Stimulated activated CD8-positive, alpha-beta memory T cell treated with anti-CD3 and anti-CD28 coated beads, Interleukin-12 subunit alpha, Interleukin-12 subunit beta, amount 100 ng/mL, for 24 hours (primary cell): ENCODE results near the gene SARDH.
"Not testable (repeated sequence)": the region's sequence is repeated elsewhere in the genome, so short reads cannot be mapped to it uniquely, and the experiment has no call there.

ENCODE experiments used
- DNase-seq: peaks from one replicate; pipeline ENCODE4 v3.0.0-alpha.2; 2020; ENCODE audit errors: extremely low read depth

The SARDH gene

DNA sequence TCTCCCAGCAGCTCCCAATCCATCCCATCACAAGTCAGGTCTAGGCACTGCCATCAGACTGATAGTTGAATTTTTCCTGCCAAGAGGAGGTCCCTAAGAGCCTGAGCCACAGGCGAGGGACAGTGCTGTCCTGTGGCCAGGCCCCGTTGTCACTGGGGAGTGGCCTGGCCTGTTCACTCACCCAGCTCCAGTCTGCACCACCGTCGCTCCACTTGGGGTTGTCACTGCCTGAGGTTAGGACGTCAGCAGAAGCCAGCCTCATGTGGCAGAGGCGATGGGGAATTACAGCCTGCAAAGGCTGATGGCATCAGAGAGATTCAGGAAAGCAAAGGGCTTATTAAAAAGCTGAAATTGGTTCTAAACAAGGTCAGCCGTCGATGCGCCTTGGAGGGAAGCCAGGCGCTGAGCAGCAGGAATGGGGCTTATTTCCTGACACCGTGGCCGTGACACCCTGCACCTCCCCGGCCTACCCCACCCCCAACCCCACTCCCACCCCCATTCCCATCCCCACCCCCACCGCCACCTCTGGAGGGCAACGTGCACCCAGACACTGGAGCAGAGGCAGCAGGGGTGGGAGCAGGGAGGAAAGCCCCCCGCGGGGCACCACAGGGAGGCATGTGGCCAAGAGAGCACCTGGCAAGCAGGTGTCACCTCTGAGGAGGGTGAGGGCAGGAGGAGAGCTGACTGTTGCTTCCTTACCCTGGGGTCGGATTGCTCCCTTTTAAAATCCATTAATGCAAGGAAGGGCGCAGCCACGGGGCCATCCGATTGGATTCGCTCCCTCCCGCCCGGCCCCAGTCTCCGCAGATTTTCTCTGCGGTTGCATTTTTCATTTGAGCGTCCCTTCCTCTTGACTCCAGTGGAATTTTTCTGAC, 105.1 kb downstream of the SARDH start:
- no peak for DNase-seq

DNA sequence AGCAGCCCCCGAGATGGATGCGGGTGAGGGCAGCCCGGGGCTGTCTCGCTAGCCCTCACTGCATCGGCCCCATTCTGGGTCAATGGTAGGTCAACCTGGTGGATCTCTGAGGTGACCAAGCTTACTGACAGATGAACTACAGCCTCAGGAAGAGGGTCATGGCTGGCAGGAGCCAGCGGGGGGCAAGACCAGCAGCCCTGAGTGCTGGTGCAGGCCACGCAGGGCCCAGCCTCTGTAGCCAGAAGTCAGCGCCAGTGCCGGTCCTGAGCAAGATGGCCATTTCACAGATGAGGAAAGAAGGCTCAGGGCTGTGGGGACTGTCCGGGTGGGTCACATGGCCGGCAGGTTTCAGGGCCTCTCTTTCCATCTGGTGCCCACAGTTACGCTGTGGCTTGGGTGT, 107.0 kb downstream of the SARDH start:
- no peak for DNase-seq

DNA sequence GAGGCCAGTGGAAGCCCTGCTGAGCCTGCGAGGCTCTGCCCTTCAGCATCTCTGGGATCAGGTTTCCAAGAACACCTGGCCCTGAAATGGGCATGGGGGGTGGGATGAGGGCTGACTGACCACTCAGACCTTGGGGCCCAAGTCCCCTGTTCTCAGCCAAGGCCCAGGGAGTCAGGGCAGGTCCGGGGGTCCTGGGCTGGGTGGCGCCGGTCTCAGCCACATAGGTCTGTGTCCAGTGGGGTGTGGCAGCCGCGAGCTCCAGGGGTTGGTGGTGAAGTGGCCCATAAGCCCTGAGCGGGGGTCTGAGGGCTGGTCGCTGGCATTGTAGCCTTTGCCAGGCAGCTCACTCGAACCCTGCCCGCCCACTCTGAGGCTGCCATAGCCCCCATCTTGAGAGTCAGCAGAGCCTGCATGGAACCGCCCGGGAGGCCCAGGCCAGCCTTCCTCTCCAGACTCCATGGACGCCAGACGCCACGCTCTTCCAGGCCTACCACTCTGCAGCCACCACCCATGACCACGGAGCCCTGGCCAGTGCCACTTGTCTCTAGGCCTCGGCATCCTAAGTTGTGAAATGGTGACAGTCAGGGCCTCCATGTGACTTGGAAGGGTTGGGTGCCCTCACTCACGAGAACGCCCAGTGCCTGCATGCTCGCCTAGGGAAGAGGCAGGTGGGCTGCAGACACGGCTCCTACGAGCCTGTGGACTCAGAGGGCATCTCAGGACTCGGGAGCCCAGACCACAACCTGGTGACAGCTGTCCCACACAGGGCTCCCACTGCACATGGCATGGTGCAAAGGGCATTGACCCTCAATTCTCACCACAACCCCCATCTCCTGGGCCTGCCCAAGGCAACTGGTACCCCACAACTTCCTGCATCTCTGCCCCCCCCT, 108.7 kb downstream of the SARDH start:
- DNase-seq: no peak

GRCh38 chr9:133628766-133629165, 109.4 kb downstream of the SARDH start:
- no peak for DNase-seq

- no peak for DNase-seq
Observed at GRCh38 chr9:133627341-133627740, 110.8 kb downstream of the SARDH start.

DNA sequence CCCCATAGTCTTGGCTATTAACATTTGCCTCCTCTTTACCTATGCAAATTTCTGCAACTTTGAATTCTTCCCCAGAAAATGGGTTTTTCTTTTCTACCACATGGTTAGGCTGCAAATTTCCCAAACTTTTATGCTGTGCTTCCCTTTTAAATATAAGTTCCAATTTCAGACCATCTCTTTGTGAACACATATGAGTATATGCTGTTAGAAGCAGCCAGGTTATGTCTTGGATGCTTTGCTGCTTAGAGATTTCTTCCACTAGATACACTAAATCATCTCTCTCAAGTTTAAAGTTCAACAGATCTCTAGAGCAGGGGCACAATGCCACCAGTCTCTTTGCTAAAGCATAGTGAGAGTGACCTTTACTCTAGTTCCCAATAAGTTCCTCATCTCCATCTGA, 112.1 kb downstream of the SARDH start:
- DNase-seq: not testable (repeated sequence)

DNA sequence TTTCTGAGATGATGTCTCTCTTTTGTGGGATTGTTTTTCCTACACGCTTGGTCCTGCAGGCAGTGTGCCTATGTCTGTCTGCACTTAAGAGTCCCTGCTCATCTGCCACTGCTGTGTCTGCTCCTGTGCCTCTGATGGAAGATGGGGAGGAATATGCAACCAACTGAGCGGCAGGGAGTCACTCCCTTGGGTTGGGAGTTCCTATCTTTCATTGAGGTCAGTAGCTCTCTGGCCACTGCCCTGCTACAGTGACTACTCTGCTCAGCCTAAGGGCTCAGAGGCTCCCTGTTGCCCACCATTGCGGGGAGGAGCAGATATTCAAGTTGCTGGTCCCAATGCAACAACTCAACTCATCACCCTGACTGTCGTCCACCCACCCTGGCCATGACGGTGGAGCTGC, 115.6 kb downstream of the SARDH start:
- DNase-seq: no peak

- no peak for DNase-seq
Observed at GRCh38 chr9:133621725-133622267, 116.4 kb downstream of the SARDH start.

DNA sequence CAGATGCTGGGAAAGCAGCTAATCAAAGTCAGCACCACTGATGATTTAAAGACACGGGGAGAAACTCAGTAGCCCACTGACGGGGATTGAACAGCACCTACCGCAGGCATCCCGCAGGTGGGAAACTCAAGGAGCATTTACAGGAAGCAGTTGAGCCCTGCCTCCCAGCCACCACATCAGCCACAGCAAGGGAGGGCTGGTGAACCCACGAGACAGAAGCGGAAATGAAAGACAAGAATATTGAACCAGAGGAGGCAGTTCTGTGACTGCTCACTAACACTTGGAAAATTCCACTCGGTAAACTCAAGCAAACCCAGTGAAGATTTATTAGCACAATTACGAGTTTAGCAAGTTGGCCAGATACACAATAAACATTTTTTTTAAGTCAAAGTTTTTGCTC, 118.4 kb downstream of the SARDH start:
- no peak for DNase-seq

DNA sequence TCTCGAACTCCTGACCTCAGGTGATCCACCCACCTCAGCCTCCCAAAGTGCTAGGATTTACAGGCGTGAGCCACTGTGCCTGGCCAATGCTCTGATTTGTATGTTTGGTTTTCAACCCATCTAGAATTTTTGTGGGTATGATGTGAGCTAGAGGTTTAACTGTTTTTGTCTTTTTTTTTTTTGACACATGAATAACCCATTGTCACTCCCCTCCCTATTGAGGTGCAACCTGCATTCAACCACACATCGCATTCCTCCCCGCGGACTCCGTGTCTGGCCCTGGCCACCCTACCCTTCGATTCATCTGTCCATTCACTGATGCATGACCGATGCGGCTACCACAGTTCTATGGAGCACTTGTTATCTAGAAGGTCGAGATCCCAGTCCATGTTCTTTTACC, 119.4 kb downstream of the SARDH start:
- no peak for DNase-seq

- no peak for DNase-seq
Observed at GRCh38 chr9:133616643-133617405, 121.3 kb downstream of the SARDH start.

GRCh38 chr9:133615606-133616188, 122.5 kb downstream of the SARDH start:
- DNase-seq: no peak

DNA sequence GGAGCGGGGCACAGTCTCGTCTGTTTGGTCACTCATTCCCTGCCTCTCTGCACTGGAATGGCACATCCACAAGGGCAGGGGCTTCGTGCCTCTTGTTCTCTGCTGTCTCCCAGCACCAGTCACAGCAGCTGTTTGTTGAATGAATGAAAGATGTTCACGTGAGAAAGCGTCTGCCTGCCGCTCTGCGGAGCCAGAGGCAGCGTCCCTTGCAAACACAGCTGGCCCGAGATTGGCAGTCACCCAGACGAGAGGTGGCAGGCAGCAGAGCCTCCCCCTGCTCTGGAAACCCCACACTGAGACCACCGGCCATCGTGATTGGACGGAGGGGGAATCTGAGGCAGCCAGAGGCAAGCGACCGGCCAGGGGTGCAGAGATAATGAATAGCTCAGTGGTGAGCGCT, 123.0 kb downstream of the SARDH start:
- DNase-seq: no peak

DNA sequence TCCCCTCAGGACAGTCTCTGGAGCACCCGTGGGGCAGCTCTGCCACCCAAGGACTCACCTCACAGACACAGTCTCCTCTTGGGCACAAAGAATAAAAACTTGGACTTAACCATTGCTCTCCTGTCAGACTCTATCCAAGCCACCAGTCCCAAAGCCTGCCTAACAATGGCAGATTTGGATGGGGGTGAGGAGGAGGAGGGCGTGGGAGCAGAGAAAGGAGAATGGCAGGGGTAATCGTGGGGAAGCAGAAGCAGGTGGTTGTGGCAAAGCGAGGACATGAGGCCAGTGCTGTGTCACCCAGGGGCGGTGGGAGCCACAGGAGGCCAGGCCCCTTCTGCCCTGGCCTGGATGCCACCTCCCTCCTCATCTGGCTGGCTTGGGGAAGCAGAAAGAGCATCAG, 123.5 kb downstream of the SARDH start:
- no peak for DNase-seq

GRCh38 chr9:133614056-133614455, 124.1 kb downstream of the SARDH start:
- no peak for DNase-seq
